ENCODE measurements around the gene PLCG2. TPM values are rescaled to one million over a fixed set of nuclear protein-coding genes. Genes with fewer than 3 reads are reported as not detected.

The PLCG2 gene
- polyA plus RNA-seq, 2 donors = 2.3 to 4.4 TPM

GRCh38 chr16:81904320-81904719 is 125.2 kb downstream of the PLCG2 start:
- WGBS, 2 donors = 97% methylated on average over 8 of the region's 8 CpGs
- H3K9me3 ChIP-seq (ENCODE audit: control insufficient read depth in 2 of 2, insufficient read depth in 1 of 2, low read depth in 1 of 2, low read length in 1 of 2) = peaks cover 0 to 7% of the 10 kb centered on the region in 2 donors
- H3K36me3 ChIP-seq (ENCODE audit: control insufficient read depth in 2 of 2, insufficient read depth in 2 of 2, low read length in 1 of 2) = no peaks in the 10 kb centered on the region

GRCh38 chr16:81905277-81905676 is 126.2 kb downstream of the PLCG2 start:
- Histone ChIP-seq H3K4me3 (ENCODE audit: low read depth in 1 of 2, low read length in 2 of 2) (no peak overlapping the region), H3K27me3 (ENCODE audit: control insufficient read depth in 1 of 2, insufficient read depth in 2 of 2, low read length in 2 of 2) (no peaks in the 10 kb centered on the region), H3K4me1 (ENCODE audit: control insufficient read depth in 2 of 2, insufficient read depth in 2 of 2, low read length in 1 of 2) (peaks cover 0 to 4% of the 10 kb centered on the region in 2 donors), H3K27ac (ENCODE audit: low read depth in 2 of 2, low read length in 1 of 2) (no peak overlapping the region), H3K9me3 (ENCODE audit: control insufficient read depth in 2 of 2, insufficient read depth in 1 of 2, low read depth in 1 of 2, low read length in 1 of 2) (peaks cover 0 to 7% of the 10 kb centered on the region in 2 donors), H3K36me3 (ENCODE audit: control insufficient read depth in 2 of 2, insufficient read depth in 2 of 2, low read length in 1 of 2) (no peaks in the 10 kb centered on the region)
- 86 to 89% methylated on average over 7 of the region's 7 CpGs for WGBS, 2 donors

More at GRCh38 chr16:81904320-81904719, 125.2 kb downstream of the PLCG2 start:
- Histone ChIP-seq H3K27ac (ENCODE audit: low read depth in 2 of 2, low read length in 1 of 2) (no peak overlapping the region), H3K27me3 (ENCODE audit: control insufficient read depth in 1 of 2, insufficient read depth in 2 of 2, low read length in 2 of 2) (no peaks in the 10 kb centered on the region), H3K4me3 (ENCODE audit: low read depth in 1 of 2, low read length in 2 of 2) (no peak overlapping the region), H3K4me1 (ENCODE audit: control insufficient read depth in 2 of 2, insufficient read depth in 2 of 2, low read length in 1 of 2) (peaks cover 0 to 3% of the 10 kb centered on the region in 2 donors)

- Histone ChIP-seq H3K36me3 (ENCODE audit: control insufficient read depth in 2 of 2, insufficient read depth in 2 of 2, low read length in 1 of 2) (peaks cover 0 to 2% of the 10 kb centered on the region in 2 donors), H3K4me3 (ENCODE audit: low read depth in 1 of 2, low read length in 2 of 2) (no peak overlapping the region), H3K4me1 (ENCODE audit: control insufficient read depth in 2 of 2, insufficient read depth in 2 of 2, low read length in 1 of 2) (peaks cover 0 to 7% of the 10 kb centered on the region in 2 donors), H3K9me3 (ENCODE audit: control insufficient read depth in 2 of 2, insufficient read depth in 1 of 2, low read depth in 1 of 2, low read length in 1 of 2) (peaks cover 0 to 7% of the 10 kb centered on the region in 2 donors), H3K27me3 (ENCODE audit: control insufficient read depth in 1 of 2, insufficient read depth in 2 of 2, low read length in 2 of 2) (no peaks in the 10 kb centered on the region), H3K27ac (ENCODE audit: low read depth in 2 of 2, low read length in 1 of 2) (no peak overlapping the region)
- WGBS, 2 donors = 82 to 83% methylated on average over 7 to 8 of the region's 8 CpGs
Measured at GRCh38 chr16:81907681-81908080, 128.6 kb downstream of the PLCG2 start.

GRCh38 chr16:81908466-81909262 is 129.6 kb downstream of the PLCG2 start:
- Histone ChIP-seq H3K27me3 (ENCODE audit: control insufficient read depth in 1 of 2, insufficient read depth in 2 of 2, low read length in 2 of 2) (no peaks in the 10 kb centered on the region), H3K4me1 (ENCODE audit: control insufficient read depth in 2 of 2, insufficient read depth in 2 of 2, low read length in 1 of 2) (peaks cover 0 to 7% of the 10 kb centered on the region in 2 donors), H3K9me3 (ENCODE audit: control insufficient read depth in 2 of 2, insufficient read depth in 1 of 2, low read depth in 1 of 2, low read length in 1 of 2) (peaks cover 0 to 3% of the 10 kb centered on the region in 2 donors), H3K27ac (ENCODE audit: low read depth in 2 of 2, low read length in 1 of 2) (peak overlapping the region; percentile 46 to 84), H3K4me3 (ENCODE audit: low read depth in 1 of 2, low read length in 2 of 2) (no peak overlapping the region), H3K36me3 (ENCODE audit: control insufficient read depth in 2 of 2, insufficient read depth in 2 of 2, low read length in 1 of 2) (peaks cover 0 to 2% of the 10 kb centered on the region in 2 donors)
- 61 to 74% methylated on average over 16 of the region's 16 CpGs for whole genome bisulfite sequencing, 2 donors

- Histone ChIP-seq H3K27ac (ENCODE audit: low read depth in 2 of 2, low read length in 1 of 2) (no peak overlapping the region), H3K4me1 (ENCODE audit: control insufficient read depth in 2 of 2, insufficient read depth in 2 of 2, low read length in 1 of 2) (peaks cover 0 to 7% of the 10 kb centered on the region in 2 donors), H3K9me3 (ENCODE audit: control insufficient read depth in 2 of 2, insufficient read depth in 1 of 2, low read depth in 1 of 2, low read length in 1 of 2) (no peaks in the 10 kb centered on the region), H3K36me3 (ENCODE audit: control insufficient read depth in 2 of 2, insufficient read depth in 2 of 2, low read length in 1 of 2) (peaks cover 0 to 2% of the 10 kb centered on the region in 2 donors), H3K27me3 (ENCODE audit: control insufficient read depth in 1 of 2, insufficient read depth in 2 of 2, low read length in 2 of 2) (no peaks in the 10 kb centered on the region), H3K4me3 (ENCODE audit: low read depth in 1 of 2, low read length in 2 of 2) (no peak overlapping the region)
- 94 to 96% methylated on average over 28 of the region's 28 CpGs for WGBS, 2 donors
Measured at GRCh38 chr16:81910366-81910885, 131.3 kb downstream of the PLCG2 start.

- Histone ChIP-seq H3K4me3 (ENCODE audit: low read depth in 1 of 2, low read length in 2 of 2) (no peak overlapping the region), H3K9me3 (ENCODE audit: control insufficient read depth in 2 of 2, insufficient read depth in 1 of 2, low read depth in 1 of 2, low read length in 1 of 2) (no peaks in the 10 kb centered on the region), H3K36me3 (ENCODE audit: control insufficient read depth in 2 of 2, insufficient read depth in 2 of 2, low read length in 1 of 2) (peaks cover 0 to 2% of the 10 kb centered on the region in 2 donors), H3K4me1 (ENCODE audit: control insufficient read depth in 2 of 2, insufficient read depth in 2 of 2, low read length in 1 of 2) (peaks cover 0 to 7% of the 10 kb centered on the region in 2 donors), H3K27ac (ENCODE audit: low read depth in 2 of 2, low read length in 1 of 2) (no peak overlapping the region), H3K27me3 (ENCODE audit: control insufficient read depth in 1 of 2, insufficient read depth in 2 of 2, low read length in 2 of 2) (no peaks in the 10 kb centered on the region)
- 83 to 89% methylated on average over 14 of the region's 14 CpGs for WGBS, 2 donors
Measured at GRCh38 chr16:81912395-81912794, 133.3 kb downstream of the PLCG2 start.

GRCh38 chr16:81913222-81913621 is 134.1 kb downstream of the PLCG2 start:
- Histone ChIP-seq H3K27me3 (ENCODE audit: control insufficient read depth in 1 of 2, insufficient read depth in 2 of 2, low read length in 2 of 2) (no peaks in the 10 kb centered on the region), H3K9me3 (ENCODE audit: control insufficient read depth in 2 of 2, insufficient read depth in 1 of 2, low read depth in 1 of 2, low read length in 1 of 2) (no peaks in the 10 kb centered on the region), H3K27ac (ENCODE audit: low read depth in 2 of 2, low read length in 1 of 2) (no peak overlapping the region), H3K4me3 (ENCODE audit: low read depth in 1 of 2, low read length in 2 of 2) (no peak overlapping the region), H3K4me1 (ENCODE audit: control insufficient read depth in 2 of 2, insufficient read depth in 2 of 2, low read length in 1 of 2) (peaks cover 0 to 4% of the 10 kb centered on the region in 2 donors), H3K36me3 (ENCODE audit: control insufficient read depth in 2 of 2, insufficient read depth in 2 of 2, low read length in 1 of 2) (peaks cover 0 to 2% of the 10 kb centered on the region in 2 donors)
- WGBS, 2 donors = 81 to 83% methylated on average over 5 of the region's 5 CpGs

- Histone ChIP-seq H3K27ac (ENCODE audit: low read depth in 2 of 2, low read length in 1 of 2) (no peak overlapping the region), H3K36me3 (ENCODE audit: control insufficient read depth in 2 of 2, insufficient read depth in 2 of 2, low read length in 1 of 2) (peaks cover 0 to 2% of the 10 kb centered on the region in 2 donors), H3K4me1 (ENCODE audit: control insufficient read depth in 2 of 2, insufficient read depth in 2 of 2, low read length in 1 of 2) (no peaks in the 10 kb centered on the region), H3K9me3 (ENCODE audit: control insufficient read depth in 2 of 2, insufficient read depth in 1 of 2, low read depth in 1 of 2, low read length in 1 of 2) (no peaks in the 10 kb centered on the region), H3K27me3 (ENCODE audit: control insufficient read depth in 1 of 2, insufficient read depth in 2 of 2, low read length in 2 of 2) (no peaks in the 10 kb centered on the region), H3K4me3 (ENCODE audit: low read depth in 1 of 2, low read length in 2 of 2) (no peak overlapping the region)
- WGBS, 2 donors = 94 to 99% methylated on average over 2 of the region's 2 CpGs
Measured at GRCh38 chr16:81917375-81917774, 138.3 kb downstream of the PLCG2 start.

GRCh38 chr16:81918927-81919326 is 139.8 kb downstream of the PLCG2 start:
- H3K4me1 ChIP-seq (ENCODE audit: control insufficient read depth in 2 of 2, insufficient read depth in 2 of 2, low read length in 1 of 2) = no peaks in the 10 kb centered on the region
- WGBS, 2 donors = 94 to 97% methylated on average over 2 of the region's 2 CpGs
- H3K27me3 ChIP-seq (ENCODE audit: control insufficient read depth in 1 of 2, insufficient read depth in 2 of 2, low read length in 2 of 2) = no peaks in the 10 kb centered on the region
- no peaks in the 10 kb centered on the region for H3K36me3 ChIP-seq (ENCODE audit: control insufficient read depth in 2 of 2, insufficient read depth in 2 of 2, low read length in 1 of 2)
- no peak overlapping the region for H3K27ac ChIP-seq (ENCODE audit: low read depth in 2 of 2, low read length in 1 of 2)
- no peaks in the 10 kb centered on the region for H3K9me3 ChIP-seq (ENCODE audit: control insufficient read depth in 2 of 2, insufficient read depth in 1 of 2, low read depth in 1 of 2, low read length in 1 of 2)
- no peak overlapping the region for H3K4me3 ChIP-seq (ENCODE audit: low read depth in 1 of 2, low read length in 2 of 2)
